K562 (cell line): ENCODE measurements around the gene C2orf81. TPM values are rescaled to one million over a fixed set of nuclear protein-coding genes. Genes with fewer than 3 reads are reported as not detected.
A peak's percentile ranks its signal among the peaks of the same experiment; 100 is the strongest.

ENCODE experiments used
- ARID1B ChIP-seq: fragments of 450-650 bp; IDR thresholded peaks from 2 replicates; pipeline ENCODE4 v1.6.1; 2016; ENCODE audit warnings: antibody characterized with exemption, mild to moderate bottlenecking, inconsistent platforms
- CBX1 ChIP-seq: sonication (generic); IDR thresholded peaks from 2 replicates; pipeline ENCODE4 v1.6.1; 2016; ENCODE audit warnings: antibody characterized with exemption, low read depth, mild to moderate bottlenecking
- ETS2 ChIP-seq: IDR thresholded peaks from 2 replicates; pipeline ENCODE4 v1.6.1; 2016; ENCODE audit warnings: borderline replicate concordance, missing genetic modification characterization, mild to moderate bottlenecking, moderate library complexity, missing compliant biosample characterization; ENCODE audit not compliant: poor library complexity, severe bottlenecking
- HEY1 ChIP-seq: fragments of 250-450 bp; sonication (Bioruptor Pico); IDR thresholded peaks from 2 replicates; pipeline ENCODE4 v1.5.0; 2020; ENCODE audit warnings: mild to moderate bottlenecking, moderate library complexity, borderline replicate concordance
- KAT8 ChIP-seq: fragments of 450-650 bp; IDR thresholded peaks from 2 replicates; pipeline ENCODE4 v1.6.1; 2016; ENCODE audit warnings: low read depth, mild to moderate bottlenecking
- MIER1 ChIP-seq: fragments of 450-650 bp; IDR thresholded peaks from 2 replicates; pipeline ENCODE4 v1.6.1; 2016; ENCODE audit warnings: antibody characterized with exemption, mild to moderate bottlenecking, low read depth
- PTTG1 ChIP-seq: fragments of 450-650 bp; IDR thresholded peaks from 2 replicates; pipeline ENCODE4 v1.6.1; 2016; ENCODE audit warnings: low read depth, mild to moderate bottlenecking, missing genetic modification characterization, missing compliant biosample characterization
- RFX5 ChIP-seq: IDR thresholded peaks from 2 replicates; pipeline ENCODE4 v1.6.1; 2011; ENCODE audit warnings: low read depth, mild to moderate bottlenecking, improper control_type of control experiment, low read length
- RFX7 ChIP-seq: fragments of 250-450 bp; sonication (Bioruptor Pico); IDR thresholded peaks from 2 replicates; pipeline ENCODE4 v1.5.1; 2021; ENCODE audit warnings: mild to moderate bottlenecking
- SMAD3 ChIP-seq: fragments of 450-650 bp; formaldehyde crosslinking; conservative IDR thresholded peaks from 2 replicates; pipeline ENCODE4 v1.4.0; 2020; ENCODE audit warnings: mild to moderate bottlenecking
- SNRNP70 ChIP-seq: fragments of 200-400 bp; formaldehyde crosslinking; optimal IDR thresholded peaks from 2 replicates; pipeline ENCODE3; 2017; ENCODE audit warnings: low read depth, low read length
- YBX1 ChIP-seq: fragments of 450-650 bp; IDR thresholded peaks from 2 replicates; pipeline ENCODE4 v1.7.1; 2016; ENCODE audit warnings: mild to moderate bottlenecking
- ZKSCAN8 ChIP-seq: fragments of 200-800 bp; sonication (Bioruptor generic); IDR thresholded peaks from 2 replicates; pipeline ENCODE4 v1.6.1; 2016; ENCODE audit warnings: missing genetic modification characterization, missing compliant biosample characterization
- ZNF174 ChIP-seq: fragments of 250-450 bp; sonication (Bioruptor Pico); IDR thresholded peaks from 2 replicates; pipeline ENCODE4 v1.4.0; 2020; ENCODE audit warnings: mild to moderate bottlenecking
- ZNF324 ChIP-seq: fragments of 250-450 bp; sonication (Bioruptor Pico); IDR thresholded peaks from 2 replicates; pipeline ENCODE4 v1.4.0; 2020; ENCODE audit warnings: mild to moderate bottlenecking
- ZNF445 ChIP-seq: fragments of 250-450 bp; sonication (Bioruptor Pico); IDR thresholded peaks from 2 replicates; pipeline ENCODE4 v1.4.0; 2020; ENCODE audit warnings: low read depth, mild to moderate bottlenecking, moderate library complexity
- polyA plus RNA-seq, 8 experiments: library from polyadenylated mRNA; depleted of rRNA in 4 of 8; stranded (reverse) in 5 of 8; unstranded in 3 of 8; fragments of >200 nt; fragmentation: Nextera tagmentation in 2 of 8; fragmentation: Illumina TruSeq in 1 of 8; extraction: Ambion mirVana in 2 of 8; extraction: Trizol in 1 of 8; gene quantifications; 2 replicates each; pipeline versions ENCODE4 v1.2.1 to v1.2.3, GENCODE V29; 2011 to 2014; ENCODE audit warnings: inconsistent platforms in 1 of 8, missing spikeins in 1 of 8
- total RNA-seq, 7 experiments: library from RNA; depleted of rRNA in 6 of 7; stranded (reverse); fragments of >200 nt in 6 of 7; fragmentation: Illumina TruSeq in 2 of 7; extraction: Trizol in 2 of 7; gene quantifications; 2 replicates each; pipeline versions ENCODE4 v1.2.1 to v1.2.3, GENCODE V29; 2011 to 2021; ENCODE audit warnings: low replicate concordance in 1 of 7
- TF ChIP-seq, protein P1 (sequence below): sonication (generic); formaldehyde crosslinking; IDR thresholded peaks from 2 replicates; pipeline ENCODE4 v1.8.0; 2022; ENCODE audit warnings: mild to moderate bottlenecking, missing genetic modification reagents
- TF ChIP-seq, protein P2 (sequence below): fragments of 250-450 bp; sonication (Bioruptor Pico); IDR thresholded peaks from 2 replicates; pipeline ENCODE4 v1.5.0; 2021; ENCODE audit warnings: mild to moderate bottlenecking, moderate library complexity

Gene C2orf81
- total and polyA plus RNA-seq, 9 of the 15 experiments (the other 6 are each of a cell fraction or from before 2014, with no cell fraction given): 0.06 TPM; not detected in 8

DNA sequence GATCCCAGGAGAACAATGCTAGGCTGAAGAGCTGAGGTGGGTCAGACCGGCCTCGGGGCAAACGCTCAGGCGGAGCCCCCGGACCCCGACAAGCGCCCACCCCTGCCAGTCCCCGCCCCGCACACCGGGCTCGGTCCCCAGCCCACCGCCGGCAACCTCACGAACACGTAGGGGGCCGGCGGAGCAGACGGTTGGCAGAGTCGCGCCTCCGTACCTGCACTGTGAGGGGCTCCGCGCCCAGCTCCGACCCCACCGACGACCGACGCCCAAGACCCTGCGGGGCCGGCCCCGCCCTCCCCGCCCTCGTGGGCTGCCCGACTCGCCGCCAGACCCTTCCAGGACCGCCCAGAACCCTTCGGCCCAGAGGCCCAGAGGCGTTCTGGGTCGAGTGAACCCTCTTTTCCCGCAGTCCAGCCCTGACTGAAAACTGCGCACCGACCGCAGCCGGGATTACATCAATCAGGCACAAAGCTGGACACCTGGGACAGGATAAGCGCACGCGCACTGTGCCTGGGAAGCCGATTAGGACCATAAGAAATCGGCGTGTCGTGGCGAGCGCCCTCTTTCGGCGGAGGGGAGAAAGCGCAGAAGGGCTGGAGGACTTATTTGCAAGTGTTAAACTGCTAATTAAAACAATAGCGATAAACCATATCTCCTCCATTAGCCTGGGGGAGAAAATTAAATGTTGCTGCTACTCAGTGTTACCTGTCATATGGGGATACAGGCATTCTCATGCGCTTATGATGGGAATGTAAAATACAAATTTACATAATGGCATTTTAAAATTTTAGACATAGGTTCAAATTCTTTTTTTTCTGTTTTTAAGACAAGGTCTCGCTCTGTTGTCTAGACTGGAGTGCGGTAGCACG is 29.6 kb downstream of the C2orf81 start (continued):
- TF ChIP-seq, protein P1, sequence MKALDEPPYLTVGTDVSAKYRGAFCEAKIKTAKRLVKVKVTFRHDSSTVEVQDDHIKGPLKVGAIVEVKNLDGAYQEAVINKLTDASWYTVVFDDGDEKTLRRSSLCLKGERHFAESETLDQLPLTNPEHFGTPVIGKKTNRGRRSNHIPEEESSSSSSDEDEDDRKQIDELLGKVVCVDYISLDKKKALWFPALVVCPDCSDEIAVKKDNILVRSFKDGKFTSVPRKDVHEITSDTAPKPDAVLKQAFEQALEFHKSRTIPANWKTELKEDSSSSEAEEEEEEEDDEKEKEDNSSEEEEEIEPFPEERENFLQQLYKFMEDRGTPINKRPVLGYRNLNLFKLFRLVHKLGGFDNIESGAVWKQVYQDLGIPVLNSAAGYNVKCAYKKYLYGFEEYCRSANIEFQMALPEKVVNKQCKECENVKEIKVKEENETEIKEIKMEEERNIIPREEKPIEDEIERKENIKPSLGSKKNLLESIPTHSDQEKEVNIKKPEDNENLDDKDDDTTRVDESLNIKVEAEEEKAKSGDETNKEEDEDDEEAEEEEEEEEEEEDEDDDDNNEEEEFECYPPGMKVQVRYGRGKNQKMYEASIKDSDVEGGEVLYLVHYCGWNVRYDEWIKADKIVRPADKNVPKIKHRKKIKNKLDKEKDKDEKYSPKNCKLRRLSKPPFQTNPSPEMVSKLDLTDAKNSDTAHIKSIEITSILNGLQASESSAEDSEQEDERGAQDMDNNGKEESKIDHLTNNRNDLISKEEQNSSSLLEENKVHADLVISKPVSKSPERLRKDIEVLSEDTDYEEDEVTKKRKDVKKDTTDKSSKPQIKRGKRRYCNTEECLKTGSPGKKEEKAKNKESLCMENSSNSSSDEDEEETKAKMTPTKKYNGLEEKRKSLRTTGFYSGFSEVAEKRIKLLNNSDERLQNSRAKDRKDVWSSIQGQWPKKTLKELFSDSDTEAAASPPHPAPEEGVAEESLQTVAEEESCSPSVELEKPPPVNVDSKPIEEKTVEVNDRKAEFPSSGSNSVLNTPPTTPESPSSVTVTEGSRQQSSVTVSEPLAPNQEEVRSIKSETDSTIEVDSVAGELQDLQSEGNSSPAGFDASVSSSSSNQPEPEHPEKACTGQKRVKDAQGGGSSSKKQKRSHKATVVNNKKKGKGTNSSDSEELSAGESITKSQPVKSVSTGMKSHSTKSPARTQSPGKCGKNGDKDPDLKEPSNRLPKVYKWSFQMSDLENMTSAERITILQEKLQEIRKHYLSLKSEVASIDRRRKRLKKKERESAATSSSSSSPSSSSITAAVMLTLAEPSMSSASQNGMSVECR (CRISPR knock-in tag): no peak
- TF ChIP-seq ZKSCAN8 (CRISPR knock-in tag): no peak
- TF ChIP-seq CBX1: no peak
- TF ChIP-seq ZNF324 (CRISPR knock-in tag): no peak
- no peak for TF ChIP-seq ARID1B
- no peak for TF ChIP-seq KAT8
- TF ChIP-seq, protein P2, sequence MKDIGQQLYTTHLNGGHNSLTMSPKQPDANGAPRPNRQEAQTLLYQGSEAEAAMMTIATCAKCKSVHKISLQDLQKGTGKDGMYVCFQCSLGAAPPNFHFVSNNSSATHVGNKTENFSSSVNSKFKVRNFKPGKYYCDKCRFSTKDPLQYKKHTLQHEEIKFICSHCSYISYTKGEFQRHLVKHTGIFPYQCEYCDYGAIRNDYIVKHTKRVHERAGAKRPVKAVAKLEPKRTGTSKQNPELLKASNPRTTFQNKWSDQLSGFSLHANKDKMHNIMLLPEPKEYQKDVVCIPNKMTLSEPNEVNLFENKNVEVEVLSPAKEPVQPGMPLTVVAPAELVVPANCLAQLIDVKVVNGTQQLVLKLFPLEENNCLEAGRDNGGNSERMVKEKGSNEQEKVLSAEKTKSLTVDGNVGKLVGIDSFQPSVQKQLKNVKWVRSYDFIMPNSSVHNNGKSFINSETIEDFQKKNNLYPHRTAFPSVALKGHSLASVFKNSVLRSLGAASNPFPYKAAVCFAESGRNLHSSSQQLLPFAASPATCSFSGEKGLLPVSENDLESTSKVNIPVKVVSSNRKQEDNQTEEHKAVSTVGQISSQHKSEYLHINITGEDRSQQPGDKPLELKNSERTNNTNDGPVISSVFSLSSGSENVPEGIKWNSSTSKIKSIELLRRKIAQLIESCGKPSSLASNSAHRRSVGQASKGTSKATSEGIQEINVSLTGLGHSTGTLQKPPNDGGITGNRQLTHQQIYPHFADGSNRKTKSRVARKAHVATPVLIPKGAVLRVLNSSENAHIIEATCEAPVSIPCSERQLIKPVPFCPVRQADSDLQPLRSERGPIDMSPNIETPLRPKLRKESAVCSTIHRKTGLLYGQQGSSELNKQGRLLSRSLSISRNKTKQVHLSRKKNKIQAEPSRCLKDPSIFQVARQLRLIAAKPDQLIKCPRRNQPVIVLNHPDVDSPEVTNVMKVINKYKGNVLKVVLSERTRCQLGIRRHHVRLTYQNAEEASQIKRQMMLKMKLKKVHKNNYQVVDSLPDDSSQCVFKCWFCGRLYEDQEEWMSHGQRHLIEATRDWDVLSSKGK (CRISPR knock-in tag): no peak
- no peak for TF ChIP-seq HEY1 (CRISPR knock-in tag)
- TF ChIP-seq SNRNP70: no peak
- TF ChIP-seq PTTG1: no peak
- TF ChIP-seq ETS2 (tag): no peak
- no peak for TF ChIP-seq YBX1
- TF ChIP-seq ZNF445 (CRISPR knock-in tag): no peak
- TF ChIP-seq RFX5: no peak
- no peak for TF ChIP-seq ZNF174
- TF ChIP-seq MIER1: no peak
- TF ChIP-seq SMAD3: 0 out of 2 replicates have a peak, but pooled peaks have one; percentile 13
- TF ChIP-seq RFX7: no peak
